Upper lobe of left lung (tissue), 4 donors: Measurements from ENCODE around the gene CLSTN2.

Experiments used
- CTCF ChIP-seq, 6 experiments: fragments of 450-650 bp in 4 of 6; fragments of 200-600 bp in 2 of 6; sonication (generic) in 2 of 6; IDR thresholded peaks; one replicate each; pipeline ENCODE4 v1.5.1; 2016 to 2019; ENCODE audit warnings: antibody characterized with exemption in 6 of 6
- EP300 ChIP-seq, 4 donors: sonication (generic); formaldehyde crosslinking; IDR thresholded peaks; one replicate each; pipeline ENCODE4 v1.5.1; 2017; ENCODE audit warnings: antibody characterized with exemption in 4 of 4, control low read depth in 2 of 4
- POLR2A ChIP-seq, 4 donors: fragments of 450-650 bp; IDR thresholded peaks; one replicate each; pipeline ENCODE4 v1.5.1; 2016 to 2017; ENCODE audit warnings: antibody characterized with exemption in 4 of 4, mild to moderate bottlenecking in 2 of 4
- POLR2AphosphoS5 ChIP-seq, 2 donors: sonication (generic); formaldehyde crosslinking; IDR thresholded peaks; one replicate each; pipeline ENCODE4 v1.5.1; 2017; ENCODE audit warnings: antibody characterized with exemption in 2 of 2

GRCh38 chr3:139887431-139887830 lies 47.6 kb upstream of the CLSTN2 start:
- TF ChIP-seq CTCF (IDR thresholded peaks at IDR 0.05) (no peak), POLR2A (IDR thresholded peaks at IDR 0.05) (no peak), POLR2AphosphoS5 (IDR thresholded peaks at IDR 0.05) (no peak), EP300 (IDR thresholded peaks at IDR 0.05) (no peak)
